ENCODE results near the gene DCTN3.

- TF ChIP-seq CTCF (conservative IDR thresholded peaks at IDR 0.05) (peak; percentile 80), EZH2 (IDR thresholded peaks at IDR 0.05; ENCODE audit: low read depth) (0 out of 2 replicates have a peak, but pooled peaks have one; percentile 57)
Observed at GRCh38 chr9:34591248-34591916, 28.9 kb downstream of the DCTN3 start.
